ENCODE measurements around the gene DRC3. TPM values are rescaled to one million over a fixed set of nuclear protein-coding genes. Genes with fewer than 3 reads are reported as not detected.

DRC3 gene
- total and polyA plus RNA-seq, 2 donors (not counting 3 experiments of a cell fraction or from before 2014, with no cell fraction given) = 1.6 to 2.9 TPM

DNA sequence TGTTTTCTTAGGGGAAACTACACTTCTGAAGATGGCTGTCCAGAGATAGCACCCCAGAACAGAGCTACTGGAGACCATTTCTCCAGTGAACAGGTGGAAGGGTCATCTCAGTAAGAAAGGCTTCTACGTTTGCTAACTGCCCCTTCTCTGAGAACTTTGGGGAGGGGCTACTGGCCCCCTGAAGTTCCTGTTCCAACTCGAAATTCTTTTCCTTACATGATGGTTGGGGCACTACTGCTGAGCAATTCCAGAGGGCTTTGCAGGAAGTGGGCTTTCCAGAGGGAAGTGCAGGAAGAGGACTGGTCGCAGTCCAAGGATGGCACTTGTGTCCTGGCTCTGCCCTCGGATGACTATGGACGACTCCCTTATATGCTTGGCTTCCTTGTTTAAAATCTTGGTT is 31.6 kb upstream of the DRC3 start:
- H3K9ac ChIP-seq (replicated peaks; ENCODE audit: extremely low read depth, insufficient read depth, low read length) = no peak overlapping the region
- no peak overlapping the region for H2AFZ ChIP-seq (ENCODE audit: low read depth, low read length)
- dilution Hi-C loops (cut with MboI; ENCODE audit: extremely low pct_ligation_motif_present, low sequenced_read_pairs) = no loop called here
- TF ChIP-seq MYC (IDR thresholded peaks at IDR 0.05; ENCODE audit: low read depth, low read length) (no peak), POLR2A (IDR thresholded peaks at IDR 0.05; ENCODE audit: low read depth, low read length) (no peak), FOS (IDR thresholded peaks at IDR 0.05; ENCODE audit: borderline replicate concordance, insufficient read depth, low read length) (no peak), EZH2 (IDR thresholded peaks at IDR 0.05; ENCODE audit: borderline replicate concordance, low read depth, low read length, severe bottlenecking) (no peak), GATA2 (IDR thresholded peaks at IDR 0.05; ENCODE audit: insufficient read depth, insufficient read length, low read depth, low read length) (no peak), POLR2AphosphoS5 (IDR thresholded peaks at IDR 0.05; ENCODE audit: insufficient read depth, low read depth, low read length) (no peak), JUN (IDR thresholded peaks at IDR 0.05; ENCODE audit: borderline replicate concordance, insufficient read depth, insufficient read length, low read depth) (no peak)
- TF ChIP-seq, protein P1, sequence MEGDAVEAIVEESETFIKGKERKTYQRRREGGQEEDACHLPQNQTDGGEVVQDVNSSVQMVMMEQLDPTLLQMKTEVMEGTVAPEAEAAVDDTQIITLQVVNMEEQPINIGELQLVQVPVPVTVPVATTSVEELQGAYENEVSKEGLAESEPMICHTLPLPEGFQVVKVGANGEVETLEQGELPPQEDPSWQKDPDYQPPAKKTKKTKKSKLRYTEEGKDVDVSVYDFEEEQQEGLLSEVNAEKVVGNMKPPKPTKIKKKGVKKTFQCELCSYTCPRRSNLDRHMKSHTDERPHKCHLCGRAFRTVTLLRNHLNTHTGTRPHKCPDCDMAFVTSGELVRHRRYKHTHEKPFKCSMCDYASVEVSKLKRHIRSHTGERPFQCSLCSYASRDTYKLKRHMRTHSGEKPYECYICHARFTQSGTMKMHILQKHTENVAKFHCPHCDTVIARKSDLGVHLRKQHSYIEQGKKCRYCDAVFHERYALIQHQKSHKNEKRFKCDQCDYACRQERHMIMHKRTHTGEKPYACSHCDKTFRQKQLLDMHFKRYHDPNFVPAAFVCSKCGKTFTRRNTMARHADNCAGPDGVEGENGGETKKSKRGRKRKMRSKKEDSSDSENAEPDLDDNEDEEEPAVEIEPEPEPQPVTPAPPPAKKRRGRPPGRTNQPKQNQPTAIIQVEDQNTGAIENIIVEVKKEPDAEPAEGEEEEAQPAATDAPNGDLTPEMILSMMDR (IDR thresholded peaks at IDR 0.05; ENCODE audit: extremely low read depth in 1 of 2, insufficient read depth in 1 of 2, low read depth in 1 of 2, low read length in 2 of 2) = no peak
- TF ChIP-seq, protein P2, sequence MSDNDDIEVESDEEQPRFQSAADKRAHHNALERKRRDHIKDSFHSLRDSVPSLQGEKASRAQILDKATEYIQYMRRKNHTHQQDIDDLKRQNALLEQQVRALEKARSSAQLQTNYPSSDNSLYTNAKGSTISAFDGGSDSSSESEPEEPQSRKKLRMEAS (IDR thresholded peaks at IDR 0.05; ENCODE audit: insufficient read depth, insufficient read length) = no peak
- H3K27me3 ChIP-seq (ENCODE audit: control insufficient read depth in 2 of 2, insufficient read depth in 2 of 2, low read length in 2 of 2) = no peaks in the 10 kb centered on the region
- DNase-seq (ENCODE audit: low read depth, low spot score) (no peak), FAIRE-seq (no peak)
- no peak overlapping the region for H3K4me2 ChIP-seq (ENCODE audit: insufficient read depth, low read length)
- no peak overlapping the region for H3K4me3 ChIP-seq (replicated peaks in 1 of 3; ENCODE audit: insufficient read depth in 1 of 3, low read depth in 1 of 3, low read length in 3 of 3)
- no TSS peak for BruUV-seq (replicated peaks)
- peaks cover 8% of the 10 kb centered on the region for H3K79me2 ChIP-seq (ENCODE audit: control insufficient read depth, insufficient read depth, low read length)
- no peaks in the 10 kb centered on the region for H3K36me3 ChIP-seq (ENCODE audit: control insufficient read depth in 2 of 2, extremely low read depth in 1 of 2, insufficient read depth in 2 of 2, low read length in 2 of 2)
- H3K27ac ChIP-seq (ENCODE audit: insufficient read depth, low read depth, low read length) = no peak overlapping the region
- POLR2A ChIA-PET = no interaction called here
- H4K20me1 ChIP-seq (replicated peaks; ENCODE audit: control insufficient read depth, extremely low read depth, insufficient read depth, low read length) = no peaks in the 10 kb centered on the region
- peaks cover 38% of the 10 kb centered on the region for H3K4me1 ChIP-seq (ENCODE audit: control insufficient read depth, extremely low read depth, insufficient read depth, low read length)
- H3K9me1 ChIP-seq (replicated peaks; ENCODE audit: control insufficient read depth, extremely low read depth, insufficient read depth, low read length) = no peaks in the 10 kb centered on the region
- CTCF ChIA-PET = interaction anchor here (0.9 to 1.2 kb wide), 4 partner anchors 9 to 45 kb away, joined by 3 to 7 read pairs (median 4); no protein-coding TSS in a partner anchor
- intact Hi-C loops (cut with micrococcal nuclease) = no loop called here
- no peaks in the 10 kb centered on the region for H3K9me3 ChIP-seq (replicated peaks; ENCODE audit: control insufficient read depth, insufficient read depth, low read length)
